Measurements from ENCODE around the gene ALPL.

ALPL gene

DNA sequence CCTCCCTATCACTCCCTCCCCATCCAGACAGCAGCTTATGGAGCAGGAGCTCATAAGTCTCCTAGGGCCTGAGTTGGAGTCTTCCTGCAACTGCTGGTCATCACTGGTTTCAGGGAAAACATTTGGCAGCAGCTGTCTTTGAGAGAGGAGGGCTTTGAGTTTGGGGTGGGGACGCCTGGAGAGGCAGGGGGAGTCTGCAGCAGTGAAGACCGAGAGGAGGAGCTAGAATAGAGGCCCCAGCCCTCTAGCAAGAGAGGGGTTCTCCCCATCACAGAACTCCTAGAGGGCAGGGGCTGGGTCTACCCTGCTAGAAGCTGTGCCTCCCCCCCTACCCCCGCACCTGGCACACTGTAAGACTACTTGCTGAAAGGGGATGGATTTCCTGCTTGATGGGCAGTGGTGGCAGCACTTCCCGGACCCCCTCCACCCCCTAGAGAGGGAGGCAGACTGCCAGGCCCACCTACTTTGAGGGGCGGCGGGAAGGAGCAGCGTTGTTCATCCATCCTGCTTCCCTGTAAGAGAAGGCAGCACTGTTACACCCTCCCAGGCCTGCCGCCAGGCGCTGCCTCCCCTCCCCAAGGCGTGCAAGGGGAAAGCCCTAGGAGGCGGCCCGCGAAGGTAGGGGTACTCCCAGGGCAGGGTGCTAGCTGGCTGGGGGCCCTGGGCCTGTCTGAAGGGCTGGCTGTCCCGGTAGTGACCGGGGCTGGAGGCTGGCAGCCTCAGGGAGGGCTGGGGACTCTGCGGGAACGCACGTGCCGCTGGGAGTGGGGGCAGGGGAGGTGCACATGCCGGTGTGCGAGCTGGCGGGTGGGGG lies 109.5 kb downstream of the ALPL start:
- no peak for DNase-seq (ENCODE audit: low read depth in 3 of 3)

DNA sequence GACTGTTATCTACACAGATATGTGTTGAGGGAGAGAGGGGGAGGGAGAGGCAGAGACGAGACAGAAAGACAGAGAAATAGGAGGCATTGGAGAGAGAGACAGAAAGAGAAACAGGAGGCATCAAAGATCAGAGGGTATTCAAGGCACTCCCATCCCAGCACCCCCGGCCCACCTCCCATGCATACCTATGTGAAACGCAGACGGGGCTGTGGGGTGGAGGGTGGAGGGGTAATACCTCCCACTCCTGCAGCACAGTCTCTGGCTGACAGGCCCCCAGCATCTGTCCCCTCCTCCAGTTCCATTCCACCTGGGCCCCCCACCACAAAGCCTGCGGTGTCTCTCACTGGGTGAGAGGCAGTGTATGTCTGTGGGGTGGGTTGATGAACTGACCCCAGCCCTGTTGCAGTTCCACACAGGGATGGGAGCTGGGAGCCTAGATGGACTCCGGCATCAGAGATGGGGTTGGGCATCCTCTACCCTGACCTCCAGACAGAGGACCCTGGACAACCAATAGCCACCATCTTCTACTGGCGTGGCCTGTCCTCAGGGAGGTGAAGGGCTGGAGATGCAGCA lies 110.2 kb downstream of the ALPL start:
- DNase-seq (ENCODE audit: low read depth in 3 of 3): no peak

DNA sequence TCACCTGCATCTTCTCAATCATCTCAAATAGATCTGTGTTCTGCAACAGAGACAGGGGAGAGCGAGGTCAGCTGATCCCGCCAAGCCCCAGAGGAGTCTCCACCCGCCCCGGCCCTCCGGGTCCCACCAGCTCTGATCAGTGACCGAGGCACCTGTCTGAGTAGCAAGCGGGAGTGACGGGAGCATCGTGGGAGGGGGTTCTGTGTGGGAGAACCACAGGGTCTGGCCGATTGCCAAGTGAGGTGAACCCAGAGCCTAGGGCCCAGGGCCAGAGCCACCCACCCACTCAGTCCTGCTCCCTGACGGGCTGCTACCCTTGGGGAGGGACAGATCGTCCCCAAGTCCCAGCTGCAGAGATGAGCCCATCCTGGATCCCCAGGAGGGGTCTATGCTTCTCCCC lies 110.8 kb downstream of the ALPL start:
- DNase-seq (ENCODE audit: low read depth in 3 of 3): no peak

DNA sequence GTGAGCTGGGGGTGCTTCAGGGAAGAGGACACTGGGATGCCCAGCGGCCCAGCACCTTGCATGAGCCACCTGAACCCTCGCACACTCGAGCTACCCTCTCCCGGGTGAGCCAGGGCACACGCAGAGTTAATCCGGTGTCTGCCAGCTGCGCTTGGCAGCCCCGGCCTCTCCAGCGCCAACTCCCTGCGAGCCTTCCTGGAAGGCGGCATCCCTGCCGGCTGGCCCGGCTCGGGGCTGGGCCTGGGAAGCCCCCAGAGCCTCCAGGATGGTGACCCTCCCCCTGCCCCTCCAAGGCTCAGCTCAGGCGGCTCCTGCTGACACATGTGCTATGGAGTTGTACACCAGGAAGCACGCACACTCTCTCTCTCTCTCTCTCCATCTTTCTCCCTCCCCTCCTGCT lies 111.3 kb downstream of the ALPL start:
- DNase-seq (ENCODE audit: low read depth in 3 of 3): no peak

DNA sequence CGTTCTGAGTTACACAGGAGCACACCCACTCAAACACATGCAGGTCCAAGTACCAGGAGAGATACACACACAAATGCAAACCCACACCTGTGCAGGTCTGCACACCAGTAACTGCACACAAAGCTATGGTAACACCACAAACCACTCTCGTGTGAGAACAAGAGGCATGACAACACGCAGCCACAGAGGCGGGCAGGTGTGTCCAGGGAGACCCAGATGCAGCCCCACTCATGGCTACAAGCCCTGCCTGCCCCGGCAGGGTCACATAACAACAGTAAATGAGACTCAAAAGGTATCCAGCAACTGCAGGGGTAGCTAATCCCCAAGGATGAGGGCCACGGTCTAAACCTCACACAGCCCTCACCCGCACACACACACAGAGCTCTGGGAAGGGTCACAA lies 111.8 kb downstream of the ALPL start:
- DNase-seq (ENCODE audit: low read depth in 3 of 3): no peak

DNA sequence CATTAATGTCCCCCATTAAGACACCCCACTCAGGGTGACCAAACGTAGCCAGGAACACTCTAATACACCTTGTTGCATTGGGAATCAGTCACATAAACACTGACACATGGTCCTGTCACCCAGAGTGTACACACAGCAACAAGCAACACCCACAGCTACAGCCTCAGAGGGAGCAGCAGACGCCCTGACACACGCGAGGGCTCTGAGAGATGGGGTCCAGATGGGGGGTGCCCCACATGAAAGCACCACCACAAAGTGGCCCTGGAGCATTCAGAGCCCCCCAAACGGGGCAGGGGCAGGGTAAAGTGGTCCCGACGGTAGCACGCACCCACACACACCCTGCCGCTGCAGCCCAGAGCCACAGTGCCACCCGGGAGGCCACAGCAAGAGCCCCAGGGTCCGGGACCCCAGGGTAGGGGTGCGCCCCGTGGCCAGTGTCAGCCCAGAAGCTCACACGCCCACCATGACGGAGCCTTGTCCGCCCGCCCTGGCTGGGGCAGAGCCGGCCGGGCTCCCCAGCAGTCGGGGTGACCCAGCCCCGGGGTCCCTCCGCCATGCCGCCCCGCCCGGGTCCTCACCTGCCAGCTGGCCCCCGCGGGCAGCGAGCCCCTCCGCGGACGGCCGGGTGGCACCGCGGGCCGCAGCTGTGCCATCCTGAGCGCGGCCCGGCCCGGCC lies 112.7 kb downstream of the ALPL start:
- no peak for DNase-seq (ENCODE audit: low read depth in 3 of 3)

DNA sequence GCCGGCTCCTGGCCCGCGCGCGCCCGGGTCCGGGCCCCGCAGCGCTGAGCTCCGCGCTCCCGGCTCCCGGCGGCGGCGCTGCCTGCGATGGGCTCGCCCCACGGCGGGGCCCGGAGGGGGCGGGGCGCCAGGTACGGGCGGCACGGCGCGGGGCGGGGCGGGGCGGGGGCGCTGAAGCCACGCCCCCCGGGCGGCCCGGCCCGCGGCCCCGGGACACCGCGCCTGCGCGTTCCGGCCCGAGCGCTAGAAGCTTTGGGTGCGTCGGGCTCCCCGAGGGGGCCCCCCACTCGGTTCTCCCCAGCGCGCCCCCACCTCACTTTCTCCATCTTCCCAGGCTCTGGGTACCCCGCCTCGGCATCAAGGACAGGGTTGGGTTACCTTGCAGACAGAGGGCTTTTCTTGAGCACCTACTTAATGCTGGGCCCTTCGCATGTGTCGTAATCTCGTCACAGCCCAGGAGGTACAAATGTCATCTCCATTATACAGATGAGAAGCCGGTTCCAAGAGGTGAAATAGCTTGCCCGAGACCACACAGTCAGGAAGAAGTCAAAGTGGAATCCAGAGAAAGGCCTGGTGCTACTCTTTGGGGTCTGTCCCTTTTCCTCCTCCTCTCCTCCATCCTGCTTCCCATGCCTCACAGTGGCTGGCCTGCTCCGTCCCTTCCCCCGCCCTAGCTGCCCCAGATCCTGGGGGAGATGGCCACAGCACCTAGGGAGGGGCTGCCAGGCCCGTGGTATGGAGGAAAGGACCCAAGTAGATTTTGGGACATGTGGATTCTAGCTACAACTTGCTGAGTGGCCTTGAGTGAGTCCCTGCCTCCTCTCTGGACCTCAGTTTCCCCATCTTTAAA lies 113.5 kb downstream of the ALPL start:
- peak; percentile 7 to 48 (median 29) for DNase-seq (ENCODE audit: low read depth in 3 of 3)

DNA sequence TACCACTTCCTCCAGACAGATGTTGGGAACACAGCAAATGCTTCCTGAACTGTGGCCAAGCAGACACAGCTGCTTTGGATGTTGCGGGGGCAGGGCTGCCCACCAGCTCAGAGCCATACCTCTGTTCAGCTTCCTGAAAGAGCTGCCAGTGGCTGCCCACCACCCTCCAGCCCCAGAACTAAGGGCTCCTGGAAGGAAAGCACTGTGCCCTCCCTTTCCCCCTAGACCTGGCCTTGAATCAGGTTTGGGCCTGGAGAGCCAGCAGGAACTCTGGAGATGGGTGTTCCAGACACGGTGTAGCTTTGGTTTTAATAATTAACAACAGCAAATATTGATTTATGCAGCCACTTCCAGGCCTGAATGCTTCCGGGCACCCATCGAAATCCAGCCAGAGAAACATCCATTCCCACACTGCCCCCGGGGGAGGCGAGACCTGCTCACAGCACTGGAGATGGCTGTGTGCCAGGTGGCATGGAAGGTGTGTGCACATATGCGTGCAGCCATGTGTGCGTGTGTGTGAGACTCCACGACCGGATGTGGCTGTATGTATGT lies 114.3 kb downstream of the ALPL start:
- DNase-seq (ENCODE audit: low read depth in 3 of 3): no peak

DNA sequence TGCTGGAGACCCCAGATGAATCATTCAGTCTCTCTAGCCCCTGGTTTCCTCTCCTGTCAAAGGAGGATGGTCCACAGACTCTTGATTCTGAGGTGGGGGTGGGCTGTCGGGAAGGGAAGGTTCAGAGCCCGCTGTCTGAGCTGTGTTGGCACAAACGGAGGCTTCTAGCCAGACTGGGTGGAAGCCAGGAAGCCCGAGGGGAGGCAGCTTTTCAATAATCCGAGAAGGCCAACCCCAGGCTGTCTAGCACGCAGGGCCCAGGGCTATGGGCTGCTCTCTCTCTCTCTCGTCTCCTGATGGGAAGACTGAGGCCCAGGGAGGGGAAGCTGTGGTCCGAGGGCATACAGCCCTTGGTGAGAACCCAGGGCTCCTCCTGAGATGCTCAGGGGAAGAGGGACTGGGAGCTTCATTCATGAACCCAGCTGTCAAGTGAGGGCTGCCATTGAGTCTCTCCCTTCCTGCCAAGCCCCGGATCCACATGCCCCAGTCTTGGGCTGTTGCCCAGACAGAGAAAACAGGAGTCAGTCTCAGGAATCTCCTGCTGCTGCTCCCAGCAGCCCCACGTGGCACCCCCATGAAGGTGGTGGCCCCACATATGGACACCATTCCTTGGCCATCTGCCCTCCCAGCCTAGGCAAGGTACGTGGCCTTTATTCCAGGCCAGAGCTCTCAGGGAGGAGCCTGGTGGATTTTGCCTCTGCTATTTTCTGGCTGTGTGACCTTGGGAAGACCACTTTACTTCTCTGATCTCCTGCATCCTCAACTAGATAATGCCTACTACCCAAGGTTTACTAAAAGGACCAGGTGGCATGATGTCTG lies 115.6 kb downstream of the ALPL start:
- DNase-seq (ENCODE audit: low read depth in 3 of 3): no peak

DNA sequence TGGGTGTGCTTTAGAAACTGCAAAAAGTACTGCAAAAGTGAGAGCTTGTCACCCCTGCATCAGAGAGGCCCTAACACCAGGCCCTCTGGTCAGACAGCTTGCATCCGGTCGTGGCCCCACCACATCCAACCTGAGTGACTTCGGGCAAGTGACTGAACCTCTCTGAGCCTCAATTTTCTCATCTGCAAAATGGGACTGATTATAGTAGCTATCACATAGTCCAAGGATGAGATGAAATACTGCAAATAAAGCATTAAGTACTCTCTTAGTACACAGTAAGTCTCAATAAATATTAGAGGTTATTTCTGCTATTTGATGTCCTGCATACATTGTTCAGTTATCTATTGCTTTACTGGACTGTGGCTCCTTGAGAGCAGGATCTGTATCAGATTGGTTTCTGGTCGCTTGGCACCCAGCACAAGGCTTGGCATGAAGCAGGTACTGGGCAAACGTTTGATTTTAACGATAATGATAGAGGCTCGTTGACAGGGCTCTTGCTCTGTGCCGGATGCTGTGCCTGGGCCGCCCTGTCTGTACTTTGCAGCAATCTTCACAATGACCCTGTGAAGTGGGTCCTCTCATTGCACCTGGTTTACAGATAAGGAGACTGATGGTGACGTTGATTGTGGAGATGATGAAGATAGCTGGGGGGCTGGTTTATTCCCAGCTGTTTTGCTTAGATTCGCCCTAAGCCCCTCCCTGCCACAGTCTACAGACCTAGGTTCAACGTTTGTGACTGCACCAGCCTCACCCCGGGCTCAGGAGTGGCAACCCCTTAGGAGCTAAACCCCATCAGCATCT lies 116.4 kb downstream of the ALPL start:
- DNase-seq (ENCODE audit: low read depth in 3 of 3): no peak

DNA sequence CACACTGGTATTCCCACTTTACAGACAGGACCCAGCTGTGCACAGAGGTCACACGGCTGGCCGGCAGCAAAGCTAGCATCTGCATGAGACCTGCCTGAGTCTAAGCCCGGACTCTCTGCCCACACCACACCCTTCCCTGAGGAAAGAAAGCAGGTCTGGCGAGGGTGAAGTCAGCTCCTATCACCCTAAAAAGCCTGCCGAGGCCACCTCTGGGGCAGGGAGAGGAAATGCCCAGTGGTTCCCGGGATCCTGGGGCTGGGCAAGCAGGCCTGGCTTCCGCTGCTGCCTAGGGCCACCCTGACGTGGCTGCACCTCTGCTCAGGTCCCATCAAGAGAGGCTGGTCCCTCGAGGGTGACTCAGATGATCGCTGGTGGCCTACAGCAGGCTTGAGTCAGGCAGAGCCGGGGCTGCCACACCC lies 117.7 kb downstream of the ALPL start:
- no peak for DNase-seq (ENCODE audit: low read depth in 3 of 3)

All from stimulated activated CD4-positive, alpha-beta T cell treated with anti-CD3 and anti-CD28 coated beads, TNF-alpha, amount 100 ng/mL, for 48 hours (primary cell).